ENCODE data around the gene PAX5.

The PAX5 gene

GRCh38 chr9:36987891-36988290, 46.2 kb downstream of the PAX5 start:
- peak; percentile 45 for DNase-seq (ENCODE audit: low read depth, low spot score)

GRCh38 chr9:36987409-36987808, 46.7 kb downstream of the PAX5 start:
- no peak for DNase-seq (ENCODE audit: low read depth, low spot score)

GRCh38 chr9:36986468-36987408, 47.3 kb downstream of the PAX5 start:
- DNase-seq (ENCODE audit: low read depth, low spot score) = no peak

DNA sequence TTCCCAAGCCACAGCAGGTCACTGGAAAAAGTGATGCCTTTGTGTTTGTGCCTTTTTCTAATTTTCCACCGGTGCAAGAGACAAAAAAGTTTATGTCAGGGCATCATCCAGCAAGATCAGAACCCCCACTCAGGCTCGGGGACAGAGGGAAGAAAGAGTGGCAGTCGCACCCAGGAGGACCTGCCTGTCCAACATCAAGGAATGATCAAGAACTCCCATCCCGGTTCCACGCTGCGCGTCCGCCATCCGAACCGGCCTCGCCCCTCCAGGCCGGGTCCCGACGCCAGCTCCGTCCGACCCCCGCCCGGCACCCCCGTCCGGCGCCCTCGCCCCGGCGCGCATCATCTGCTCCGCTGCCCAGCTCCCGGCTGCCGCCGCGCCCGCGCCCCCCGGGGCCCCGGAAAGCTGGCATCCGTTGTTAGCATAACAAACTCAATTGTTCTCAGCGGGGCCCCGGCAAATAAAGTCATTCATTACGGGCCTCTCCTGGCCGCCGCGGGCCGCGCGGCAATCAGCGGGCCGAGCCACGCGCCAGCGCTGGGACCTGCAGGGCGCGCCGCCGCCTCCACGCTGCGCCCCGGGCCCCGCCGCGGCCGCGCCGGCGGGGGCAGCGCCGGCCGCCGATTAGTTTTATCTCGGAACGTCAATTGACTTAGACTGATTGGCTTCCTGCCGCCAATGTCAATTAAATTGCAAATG, 48.1 kb downstream of the PAX5 start:
- DNase-seq (ENCODE audit: low read depth, low spot score) = no peak

GRCh38 chr9:36985061-36985768, 48.9 kb downstream of the PAX5 start:
- no peak for DNase-seq (ENCODE audit: low read depth, low spot score)

- DNase-seq (ENCODE audit: low read depth, low spot score) = no peak
Measured at GRCh38 chr9:36980148-36980974, 53.7 kb downstream of the PAX5 start.

- peak; percentile 29 for DNase-seq (ENCODE audit: low read depth, low spot score)
Measured at GRCh38 chr9:36976371-36977030, 57.6 kb downstream of the PAX5 start.

GRCh38 chr9:36974731-36975130, 59.3 kb downstream of the PAX5 start:
- no peak for DNase-seq (ENCODE audit: low read depth, low spot score)

DNA sequence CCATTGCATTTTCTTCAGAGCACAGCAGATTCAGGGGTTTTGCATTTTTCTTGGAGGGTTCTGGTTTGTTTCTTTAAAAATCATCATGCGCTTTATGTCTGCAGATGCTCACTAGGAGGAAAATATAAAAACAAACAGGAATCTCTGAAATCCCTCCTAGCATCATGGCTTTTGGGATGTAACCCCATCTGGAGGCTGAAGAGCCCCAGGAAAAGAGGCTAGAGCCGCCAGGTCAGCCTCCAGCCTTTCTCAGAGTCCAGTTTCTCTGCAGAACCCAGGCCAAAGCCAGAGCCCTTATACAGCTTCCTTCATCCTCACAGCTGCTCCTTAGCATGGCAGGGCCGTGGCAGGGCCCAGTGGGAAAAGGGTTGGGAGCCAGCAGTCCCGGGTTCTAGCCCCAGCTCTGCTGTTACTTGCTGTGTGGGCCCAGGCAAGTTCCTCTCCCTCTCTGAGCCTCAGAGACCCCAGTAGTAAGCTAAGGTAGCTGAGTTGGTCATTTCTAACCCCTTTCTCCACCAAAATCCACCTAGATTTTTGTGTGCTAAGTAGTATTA, 62.1 kb downstream of the PAX5 start:
- no peak for DNase-seq (ENCODE audit: low read depth, low spot score)

- peak; percentile 13 for DNase-seq (ENCODE audit: low read depth, low spot score)
Measured at GRCh38 chr9:36970007-36970888, 63.8 kb downstream of the PAX5 start.

GRCh38 chr9:36969216-36969771, 64.8 kb downstream of the PAX5 start:
- no peak for DNase-seq (ENCODE audit: low read depth, low spot score)

DNA sequence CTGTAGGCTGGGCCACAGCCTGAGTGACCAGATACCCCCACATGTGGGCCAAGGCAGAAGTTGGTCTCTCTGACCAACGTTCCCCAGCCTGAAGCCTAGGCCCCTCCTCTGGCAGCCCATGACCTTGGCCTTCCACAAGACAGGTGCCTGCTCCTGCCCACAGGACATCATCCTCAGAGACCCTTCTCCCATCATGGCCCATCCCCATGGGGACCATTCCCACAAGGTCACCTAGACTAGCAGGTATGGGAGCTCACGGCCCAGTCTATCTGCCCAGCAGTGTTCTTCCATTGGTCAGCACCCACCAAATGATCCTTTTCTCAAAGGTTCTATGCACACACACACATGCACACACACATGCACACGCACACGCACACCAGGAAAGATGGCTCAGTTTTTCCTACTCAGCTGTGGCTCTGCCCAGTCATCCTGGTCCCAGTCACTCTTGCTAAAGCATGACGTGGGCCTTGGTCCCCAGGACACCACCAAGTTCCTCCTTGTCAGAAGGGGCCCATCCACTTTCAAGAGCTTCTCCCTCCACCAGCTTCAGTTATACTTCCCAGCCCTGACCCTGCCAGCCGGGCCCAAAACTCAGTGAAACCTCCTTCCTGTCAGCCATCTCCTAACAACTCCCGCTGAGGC, 65.4 kb downstream of the PAX5 start:
- no peak for DNase-seq (ENCODE audit: low read depth, low spot score)

DNA sequence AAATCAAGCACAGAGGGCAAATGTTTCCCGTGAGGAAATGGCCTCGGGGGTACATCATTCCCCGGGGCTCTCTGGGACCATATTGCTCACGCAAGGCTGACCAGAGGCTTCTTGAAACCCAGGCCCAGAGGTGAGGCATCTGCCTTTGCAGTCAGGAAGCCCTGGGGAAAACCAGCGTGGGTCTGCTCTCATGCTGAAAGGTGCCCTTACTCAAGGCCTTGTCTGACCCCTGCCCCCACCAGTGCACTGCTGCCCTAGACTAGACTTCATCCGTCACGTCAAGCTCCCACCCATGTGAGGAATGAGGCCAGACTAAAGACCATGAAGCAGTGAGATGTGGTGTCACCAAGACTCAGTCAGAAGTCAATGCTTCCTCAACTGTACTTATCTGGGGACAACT, 66.1 kb downstream of the PAX5 start:
- DNase-seq (ENCODE audit: low read depth, low spot score) = no peak

- no peak for DNase-seq (ENCODE audit: low read depth, low spot score)
Measured at GRCh38 chr9:36966371-36967097, 67.5 kb downstream of the PAX5 start.

GRCh38 chr9:36964791-36965190, 69.3 kb downstream of the PAX5 start:
- no peak for DNase-seq (ENCODE audit: low read depth, low spot score)

- DNase-seq (ENCODE audit: low read depth, low spot score) = no peak
Measured at GRCh38 chr9:36963346-36963745, 70.7 kb downstream of the PAX5 start.

DNA sequence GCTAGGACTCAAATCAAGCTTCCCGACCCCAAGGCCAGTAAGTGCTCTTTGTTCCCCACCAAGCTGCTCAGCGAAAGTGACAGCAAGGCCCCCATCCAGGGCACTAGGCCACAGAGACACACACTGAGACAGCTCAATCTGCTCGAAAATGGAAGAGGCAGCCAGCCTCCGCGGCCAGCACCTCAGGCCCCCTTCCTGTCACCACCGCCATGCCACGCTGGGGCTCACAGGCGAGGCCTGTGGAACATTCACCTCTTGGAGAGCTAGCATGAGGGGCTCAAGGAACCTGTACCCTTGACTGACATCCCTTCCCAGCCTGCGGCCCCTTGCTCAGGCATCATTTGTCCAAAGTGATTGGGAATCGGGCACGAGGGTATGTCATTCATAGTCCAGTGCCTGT, 71.4 kb downstream of the PAX5 start:
- no peak for DNase-seq (ENCODE audit: low read depth, low spot score)

Measured in astrocyte of the hippocampus (primary cell).